K562 (cell line): ENCODE measurements around the gene ATE1. TPM values are rescaled to one million over a fixed set of nuclear protein-coding genes. Genes with fewer than 3 reads are reported as not detected.

Experiments used
- ATAC-seq: fragments of 200-7000 bp; cut with Tn5 transposase; 3 replicates; pipeline ENCODE4 v1.9.1; 2020; ENCODE audit warnings: moderate library complexity
- BruUV-seq: library from RNA; stranded (reverse); fragments of 400-500 nt; replicated peaks from 2 replicates; lab custom pipeline; 2021; lab: Mats Ljungman, UMichigan
- CTCF ChIA-PET: fragments of 300-600 bp; formaldehyde crosslinking; extraction: SDS; loops from one replicate; lab custom pipeline; 2021; ENCODE audit warnings: low intra/inter-chr PET ratio; lab: Yijun Ruan, JAX
- POLR2A ChIA-PET: fragments of 300-600, 350-650 bp; sonication (Branson Sonifier 250); formaldehyde crosslinking; extraction: SDS; loops from one replicate; lab custom pipeline; 2021; ENCODE audit warnings: antibody characterized with exemption, inconsistent platforms; lab: Yijun Ruan, JAX
- DNase-seq, 4 experiments: peaks; one replicate each; pipeline versions ENCODE4 v3.0.0 to v3.0.0-alpha.2; 2011 to 2018; ENCODE audit warnings: low spot score in 3 of 4, mixed read lengths in 3 of 4; ENCODE audit errors: extremely low read depth in 1 of 4
- FAIRE-seq: peaks from 2 replicates; lab custom pipeline; 2011; peaks lifted over from hg19 to GRCh38; lab: Jason Lieb, UNC
- H2AFZ ChIP-seq: 2 replicates; pipeline ENCODE4 v1.6.0; 2011; ENCODE audit warnings: low read depth, low read length, control low read depth, inconsistent platforms
- H3K27ac ChIP-seq: fragments of 200-600 bp; 3 replicates; pipeline ENCODE4 v1.8.0; 2011; ENCODE audit warnings: low read depth, mild to moderate bottlenecking, control low read depth, inconsistent platforms, low read length, moderate library complexity, mixed read lengths; ENCODE audit errors: extremely low read depth
- H3K27me3 ChIP-seq, 2 experiments: fragments of 300-600 bp in 1 of 2; 2 replicates in 1 of 2; 3 replicates in 1 of 2; pipeline versions ENCODE4 v1.6.0 to v1.8.0; 2011; ENCODE audit warnings: inconsistent platforms in 2 of 2, low read length in 2 of 2, mild to moderate bottlenecking in 1 of 2, mixed read lengths in 1 of 2, moderate library complexity in 1 of 2; ENCODE audit not compliant: control insufficient read depth in 2 of 2, insufficient read depth in 2 of 2
- H3K36me3 ChIP-seq: fragments of 300-600 bp; 3 replicates; pipeline ENCODE4 v1.8.0; 2011; ENCODE audit warnings: mild to moderate bottlenecking, low read length, inconsistent platforms; ENCODE audit not compliant: control insufficient read depth, insufficient read depth
- H3K4me1 ChIP-seq, 2 experiments: fragments of 200-600 bp in 1 of 2; replicated peaks in 1 of 2; 2 replicates in 1 of 2; 3 replicates in 1 of 2; pipeline versions ENCODE4 v1.5.1 to v1.8.0; 2011; ENCODE audit warnings: inconsistent platforms in 2 of 2, low read length in 2 of 2, mild to moderate bottlenecking in 1 of 2, mixed read lengths in 1 of 2, moderate library complexity in 1 of 2; ENCODE audit not compliant: control insufficient read depth in 2 of 2, insufficient read depth in 2 of 2
- H3K4me2 ChIP-seq: 2 replicates; pipeline ENCODE4 v1.6.1; 2011; ENCODE audit warnings: low read length, control low read depth, inconsistent platforms, mixed read lengths; ENCODE audit not compliant: insufficient read depth
- H3K4me3 ChIP-seq: fragments of 200-600 bp; sonication (generic), shearing (Covaris generic); 2 replicates; pipeline ENCODE4 v1.5.1; 2016; ENCODE audit warnings: control low read depth, inconsistent platforms
- H3K79me2 ChIP-seq: fragments of 200-600 bp; 3 replicates; pipeline ENCODE4 v1.8.0; 2011; ENCODE audit warnings: low read length, inconsistent platforms; ENCODE audit not compliant: control insufficient read depth, insufficient read depth
- H3K9ac ChIP-seq, 2 experiments: 2 replicates each; pipeline versions ENCODE4 v1.6.0 to v1.6.1; 2011; ENCODE audit warnings: low read depth in 2 of 2, low read length in 2 of 2, control low read depth in 1 of 2, inconsistent platforms in 1 of 2, mild to moderate bottlenecking in 1 of 2, mixed read lengths in 1 of 2; ENCODE audit not compliant: insufficient read depth in 1 of 2
- H3K9me1 ChIP-seq: one replicate; pipeline ENCODE4 v1.6.0; 2011; ENCODE audit warnings: inconsistent platforms, mild to moderate bottlenecking, low read length, moderate library complexity; ENCODE audit not compliant: control insufficient read depth, insufficient read depth
- H3K9me3 ChIP-seq: replicated peaks from 2 replicates; pipeline ENCODE4 v1.5.1; 2011; ENCODE audit warnings: low read depth, low read length, inconsistent platforms; ENCODE audit not compliant: control insufficient read depth, insufficient read depth
- H4K20me1 ChIP-seq: replicated peaks from 2 replicates; pipeline ENCODE4 v1.6.1; 2011; ENCODE audit warnings: low read length, inconsistent platforms, mixed read lengths; ENCODE audit not compliant: control insufficient read depth, insufficient read depth
- JUN ChIP-seq, 2 experiments: sonication (generic) in 1 of 2; formaldehyde crosslinking in 1 of 2; IDR thresholded peaks; 2 replicates each; pipeline versions ENCODE4 v1.6.1 to v1.8.0; 2012 to 2022; ENCODE audit warnings: borderline replicate concordance in 2 of 2, mild to moderate bottlenecking in 2 of 2, improper control_type of control experiment in 1 of 2, low read depth in 1 of 2, low read length in 1 of 2, missing genetic modification reagents in 1 of 2
- MAFK ChIP-seq: IDR thresholded peaks from 2 replicates; pipeline ENCODE4 v1.6.1; 2011; ENCODE audit warnings: low read length, improper control_type of control experiment
- NCOR1 ChIP-seq: fragments of 450-650 bp; IDR thresholded peaks from 2 replicates; pipeline ENCODE4 v1.6.1; 2016; ENCODE audit warnings: mild to moderate bottlenecking, moderate library complexity
- WGBS: fragments of 100-300 bp; shearing (Covaris generic); methylation state at CpG from one replicate; pipeline ENCODE4 v1.1.6; 2016; ENCODE audit warnings: low coverage, mixed read lengths; ENCODE audit not compliant: insufficient coverage; ENCODE audit errors: missing lambda C conversion rate; 5-methylcytosine and 5-hydroxymethylcytosine counted together
- in situ Hi-C: fragments of 300-500 bp; cut with MboI; formaldehyde crosslinking; loops from 4 replicates; pipeline ENCODE4 v1.15.0; 2018; ENCODE audit warnings: inconsistent platforms, mixed read lengths
- intact Hi-C: fragments of 100-400 bp; cut with micrococcal nuclease; formaldehyde crosslinking; loops from 2 replicates; pipeline ENCODE4 v1.14.2; 2022
- polyA plus RNA-seq, 8 experiments: library from polyadenylated mRNA; depleted of rRNA in 4 of 8; stranded (reverse) in 5 of 8; unstranded in 3 of 8; fragments of >200 nt; fragmentation: Nextera tagmentation in 2 of 8; fragmentation: Illumina TruSeq in 1 of 8; extraction: Ambion mirVana in 2 of 8; extraction: Trizol in 1 of 8; gene quantifications; 2 replicates each; pipeline versions ENCODE4 v1.2.1 to v1.2.3, GENCODE V29; 2011 to 2014; ENCODE audit warnings: inconsistent platforms in 1 of 8, missing spikeins in 1 of 8
- total RNA-seq, 7 experiments: library from RNA; depleted of rRNA in 6 of 7; stranded (reverse); fragments of >200 nt in 6 of 7; fragmentation: Illumina TruSeq in 2 of 7; extraction: Trizol in 2 of 7; gene quantifications; 2 replicates each; pipeline versions ENCODE4 v1.2.1 to v1.2.3, GENCODE V29; 2011 to 2021; ENCODE audit warnings: low replicate concordance in 1 of 7
- TF ChIP-seq, protein P1 (sequence below): fragments of 250-450 bp; sonication (Bioruptor Pico); IDR thresholded peaks from 2 replicates; pipeline ENCODE4 v1.5.0; 2021

ATE1 gene
- total and polyA plus RNA-seq, 9 of the 15 experiments (the other 6 are each of a cell fraction or from before 2014, with no cell fraction given), result 3.0 to 14.2 (median 8.8) TPM

DNA sequence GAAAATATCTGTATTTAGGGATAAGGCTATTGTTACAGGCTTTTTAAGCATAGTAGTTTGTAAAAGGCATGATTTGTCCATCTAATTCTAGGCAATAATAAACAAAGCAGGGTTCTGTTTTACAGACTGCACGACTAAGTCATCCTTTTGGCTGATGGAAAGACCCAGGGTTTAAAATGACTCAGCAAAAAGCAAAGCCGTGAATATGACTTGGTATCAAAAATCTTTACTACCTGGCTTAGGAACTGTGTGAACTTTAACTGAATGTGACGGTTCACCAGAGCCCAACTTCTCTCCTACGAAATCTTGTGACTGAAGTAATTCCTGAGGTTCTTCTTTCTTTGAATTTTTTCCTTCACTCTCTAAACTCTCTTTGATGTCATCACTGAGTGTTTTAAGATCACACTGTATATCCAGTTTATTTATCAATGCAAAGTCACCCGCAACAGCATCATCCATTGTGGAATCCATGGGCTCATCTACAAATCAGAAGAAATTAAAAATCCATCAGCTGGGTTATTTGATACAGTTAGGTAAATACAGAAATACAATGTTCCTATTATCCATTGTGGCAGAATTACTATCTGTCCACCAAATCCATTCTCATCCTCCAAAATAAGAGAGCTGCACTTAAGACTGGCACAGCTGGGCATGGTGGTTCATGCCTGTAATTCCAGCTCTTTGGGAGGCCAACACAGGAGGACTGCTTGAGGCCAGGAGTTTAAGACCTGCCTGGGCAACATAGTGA, 17.0 kb downstream of the ATE1 start (continued):
- peak; percentile 89 for TF ChIP-seq MAFK

DNA sequence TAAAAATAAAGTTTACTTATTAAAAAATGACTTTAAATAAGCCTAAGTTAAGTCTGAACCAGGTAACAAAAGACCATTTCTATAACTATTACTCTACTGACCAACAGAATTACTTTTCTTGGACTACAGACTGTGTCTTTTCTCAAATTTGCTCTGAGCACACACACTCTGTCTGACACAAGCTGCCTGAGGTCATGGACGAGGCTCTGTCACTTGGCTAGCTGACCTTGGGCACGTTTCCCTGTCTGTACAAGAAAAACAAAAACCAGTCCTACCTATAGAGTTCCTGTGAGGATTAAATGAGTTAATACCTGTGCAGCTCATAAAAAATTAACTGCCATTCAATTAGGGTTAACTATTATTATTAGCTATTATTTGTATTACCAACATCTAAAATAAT, 22.9 kb downstream of the ATE1 start:
- Histone ChIP-seq H3K9ac (no peak overlapping the region), H3K27ac (no peak overlapping the region), H3K36me3 (peaks cover 12% of the 10 kb centered on the region; the same call in 1 of the 3 replicates), H3K79me2 (no peaks in the 10 kb centered on the region), H3K4me3 (no peak overlapping the region), H3K9me1 (no peaks in the 10 kb centered on the region), H3K4me2 (no peak overlapping the region), H4K20me1 (no peaks in the 10 kb centered on the region), H3K27me3 (no peaks in the 10 kb centered on the region), H3K4me1 (no peaks in the 10 kb centered on the region), H3K9me3 (no peaks in the 10 kb centered on the region), H2AFZ (no peak overlapping the region)
- DNase-seq (no peak), ATAC-seq (no peak), FAIRE-seq (no peak)
- BruUV-seq, result no TSS peak
- in situ Hi-C loops, result loop anchor here (25.0 kb wide), 1 partner anchor 968 kb away; no protein-coding TSS in a partner anchor
- POLR2A ChIA-PET, result no interaction called here
- intact Hi-C loops, result loop anchor here (5.0 kb wide), 1 partner anchor 83 kb away; no protein-coding TSS in a partner anchor
- 77% methylated on average over 2 of the region's 2 CpGs for WGBS
- TF ChIP-seq JUN (IDR thresholded peaks at IDR 0.05; ENCODE audit: borderline replicate concordance, low read depth, low read length) (no peak), JUN (CRISPR knock-in tag; IDR thresholded peaks at IDR 0.05; ENCODE audit: borderline replicate concordance) (no peak), NCOR1 (no peak)
- TF ChIP-seq, protein P1, sequence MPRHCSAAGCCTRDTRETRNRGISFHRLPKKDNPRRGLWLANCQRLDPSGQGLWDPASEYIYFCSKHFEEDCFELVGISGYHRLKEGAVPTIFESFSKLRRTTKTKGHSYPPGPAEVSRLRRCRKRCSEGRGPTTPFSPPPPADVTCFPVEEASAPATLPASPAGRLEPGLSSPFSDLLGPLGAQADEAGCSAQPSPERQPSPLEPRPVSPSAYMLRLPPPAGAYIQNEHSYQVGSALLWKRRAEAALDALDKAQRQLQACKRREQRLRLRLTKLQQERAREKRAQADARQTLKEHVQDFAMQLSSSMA, result no peak
- CTCF ChIA-PET, result no interaction called here
